Keratinocyte (primary cell): ENCODE results near the gene RBBP4.

ENCODE experiments used
- CTCF ChIP-seq, 3 experiments: IDR thresholded peaks in 1 of 3; conservative IDR thresholded peaks in 1 of 3; optimal IDR thresholded peaks in 1 of 3; 2 replicates in 2 of 3; 3 replicates in 1 of 3; pipeline versions ENCODE3 to v1.5.1; 2011; ENCODE audit warnings: low read length in 3 of 3, mild to moderate bottlenecking in 3 of 3, moderate library complexity in 2 of 3, control low read depth in 1 of 3, inconsistent platforms in 1 of 3; ENCODE audit not compliant: insufficient read depth in 2 of 3; ENCODE audit errors: extremely low read depth in 1 of 3
- EZH2 ChIP-seq: IDR thresholded peaks from one replicate; pipeline ENCODE4 v1.6.1; 2012; ENCODE audit warnings: inconsistent platforms, mild to moderate bottlenecking, low read length, moderate library complexity

- no peak for TF ChIP-seq CTCF (optimal IDR thresholded peaks at IDR 0.05 in 1 of 3, IDR thresholded peaks at IDR 0.05 in 1 of 3, conservative IDR thresholded peaks at IDR 0.05 in 1 of 3; ENCODE audit: extremely low read depth in 1 of 3, insufficient read depth in 2 of 3, low read length in 3 of 3)
- no peak for TF ChIP-seq EZH2
Measured at GRCh38 chr1:32693455-32694174, 42.6 kb downstream of the RBBP4 start.
